ENCODE results near the gene PARD6B.

GRCh38 chr20:50688256-50688975 lies 43.0 kb upstream of the PARD6B start:
- TF ChIP-seq, protein P1, sequence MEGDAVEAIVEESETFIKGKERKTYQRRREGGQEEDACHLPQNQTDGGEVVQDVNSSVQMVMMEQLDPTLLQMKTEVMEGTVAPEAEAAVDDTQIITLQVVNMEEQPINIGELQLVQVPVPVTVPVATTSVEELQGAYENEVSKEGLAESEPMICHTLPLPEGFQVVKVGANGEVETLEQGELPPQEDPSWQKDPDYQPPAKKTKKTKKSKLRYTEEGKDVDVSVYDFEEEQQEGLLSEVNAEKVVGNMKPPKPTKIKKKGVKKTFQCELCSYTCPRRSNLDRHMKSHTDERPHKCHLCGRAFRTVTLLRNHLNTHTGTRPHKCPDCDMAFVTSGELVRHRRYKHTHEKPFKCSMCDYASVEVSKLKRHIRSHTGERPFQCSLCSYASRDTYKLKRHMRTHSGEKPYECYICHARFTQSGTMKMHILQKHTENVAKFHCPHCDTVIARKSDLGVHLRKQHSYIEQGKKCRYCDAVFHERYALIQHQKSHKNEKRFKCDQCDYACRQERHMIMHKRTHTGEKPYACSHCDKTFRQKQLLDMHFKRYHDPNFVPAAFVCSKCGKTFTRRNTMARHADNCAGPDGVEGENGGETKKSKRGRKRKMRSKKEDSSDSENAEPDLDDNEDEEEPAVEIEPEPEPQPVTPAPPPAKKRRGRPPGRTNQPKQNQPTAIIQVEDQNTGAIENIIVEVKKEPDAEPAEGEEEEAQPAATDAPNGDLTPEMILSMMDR (IDR thresholded peaks at IDR 0.05 in 8 of 11, conservative IDR thresholded peaks at IDR 0.05 in 3 of 11): no peak
- TF ChIP-seq POLR2A (IDR thresholded peaks at IDR 0.05) (no peak), POLR2AphosphoS5 (IDR thresholded peaks at IDR 0.05) (no peak)

Data from spleen (tissue), 7 donors.